GM23338 (cell line): Measurements from ENCODE around the gene JMJD1C.

Experiments used
- CREB1 ChIP-seq: fragments of 250-450 bp; sonication (Bioruptor Pico); IDR thresholded peaks from 2 replicates; pipeline ENCODE4 v1.5.0; 2020; ENCODE audit warnings: low read depth, mild to moderate bottlenecking, moderate library complexity
- CTCF ChIP-seq, 2 experiments: fragments of 200-600 bp in 1 of 2; sonication (generic) in 1 of 2; conservative IDR thresholded peaks; 2 replicates each; pipeline versions ENCODE4 v1.5.1 to v1.6.1; 2016 to 2017; ENCODE audit warnings: antibody characterized with exemption in 2 of 2, low read depth in 2 of 2, mild to moderate bottlenecking in 2 of 2, moderate library complexity in 1 of 2
- ETS1 ChIP-seq: IDR thresholded peaks from 2 replicates; pipeline ENCODE4 v1.6.1; 2016; ENCODE audit warnings: antibody characterized with exemption
- EZH2 ChIP-seq: fragments of 200-600 bp; sonication (generic); IDR thresholded peaks from one replicate; pipeline ENCODE4 v1.8.0; 2017; ENCODE audit warnings: antibody characterized with exemption, mild to moderate bottlenecking, low read depth; ENCODE audit not compliant: unreplicated experiment
- EZH2phosphoT487 ChIP-seq: fragments of 200-600 bp; sonication (generic); IDR thresholded peaks from one replicate; pipeline ENCODE4 v1.8.1; 2018; ENCODE audit warnings: antibody characterized with exemption; ENCODE audit not compliant: unreplicated experiment
- JUNB ChIP-seq: IDR thresholded peaks from one replicate; pipeline ENCODE4 v1.6.1; 2016; ENCODE audit warnings: antibody characterized with exemption; ENCODE audit not compliant: unreplicated experiment
- NANOG ChIP-seq: IDR thresholded peaks from 2 replicates; pipeline ENCODE4 v1.6.1; 2016; ENCODE audit warnings: antibody characterized with exemption, borderline replicate concordance
- POLR2AphosphoS5 ChIP-seq: IDR thresholded peaks from 2 replicates; pipeline ENCODE4 v1.6.1; 2016; ENCODE audit warnings: antibody characterized with exemption, low read depth
- REST ChIP-seq: IDR thresholded peaks from one replicate; pipeline ENCODE4 v1.6.1; 2018; ENCODE audit warnings: antibody characterized with exemption; ENCODE audit not compliant: unreplicated experiment
- STAT1 ChIP-seq: IDR thresholded peaks from one replicate; pipeline ENCODE4 v1.6.1; 2016; ENCODE audit warnings: antibody characterized with exemption; ENCODE audit not compliant: unreplicated experiment
- ZNF114 ChIP-seq: fragments of 250-450 bp; sonication (Bioruptor Pico); IDR thresholded peaks from 2 replicates; pipeline ENCODE4 v1.5.0; 2020; ENCODE audit warnings: mild to moderate bottlenecking, moderate library complexity
- ZNF331 ChIP-seq: fragments of 250-450 bp; sonication (Bioruptor Pico); IDR thresholded peaks from 2 replicates; pipeline ENCODE4 v1.5.0; 2020; ENCODE audit warnings: low read depth, mild to moderate bottlenecking, moderate library complexity
- ZNF462 ChIP-seq: fragments of 250-450 bp; sonication (Bioruptor Pico); IDR thresholded peaks from 2 replicates; pipeline ENCODE4 v1.5.0; 2020; ENCODE audit warnings: mild to moderate bottlenecking, moderate library complexity

- no peak for TF ChIP-seq CREB1 (CRISPR knock-in tag)
- TF ChIP-seq EZH2phosphoT487 = no peak
- no peak for TF ChIP-seq CTCF (conservative IDR thresholded peaks at IDR 0.05; ENCODE audit: low read depth in 2 of 2)
- TF ChIP-seq EZH2 = no peak
- TF ChIP-seq REST = no peak
- TF ChIP-seq NANOG = no peak
- no peak for TF ChIP-seq JUNB
- no peak for TF ChIP-seq POLR2AphosphoS5
- no peak for TF ChIP-seq STAT1
- TF ChIP-seq ETS1 = no peak
- TF ChIP-seq ZNF462 (CRISPR knock-in tag) = no peak
- TF ChIP-seq ZNF331 (CRISPR knock-in tag) = no peak
- no peak for TF ChIP-seq ZNF114 (CRISPR knock-in tag)
Observed at GRCh38 chr10:63280386-63280785, 185.4 kb downstream of the JMJD1C start.
